AG04449 (cell line): ENCODE measurements around the gene GRPEL1.

Experiments used
- CTCF ChIA-PET: fragments of 350-600 bp; formaldehyde crosslinking; extraction: SDS; loops from one replicate; lab custom pipeline; 2021; ENCODE audit warnings: antibody characterized with exemption; lab: Yijun Ruan, JAX
- POLR2A ChIA-PET: fragments of 400-600, 350-600 bp; formaldehyde crosslinking; extraction: SDS; loops from one replicate; lab custom pipeline; 2020; ENCODE audit warnings: antibody characterized with exemption, inconsistent platforms; lab: Yijun Ruan, JAX
- DNase-seq: peaks from one replicate; pipeline ENCODE4 v3.0.0-alpha.2; 2010; ENCODE audit warnings: low read depth, low spot score
- H3K4me3 ChIP-seq: 2 replicates; pipeline ENCODE4 v1.5.1; 2011; ENCODE audit warnings: low read depth, mild to moderate bottlenecking, control low read depth, low read length
- CTCF ChIP-seq: IDR thresholded peaks from one replicate; pipeline ENCODE4 v1.5.1; 2011; ENCODE audit warnings: mild to moderate bottlenecking, moderate library complexity, low read length, control low read depth, inconsistent platforms; ENCODE audit not compliant: insufficient read depth; ENCODE audit errors: missing control alignments

Gene GRPEL1

GRCh38 chr4:7110546-7110945 lies 42.7 kb upstream of the GRPEL1 start:
- no peak for DNase-seq
- POLR2A ChIA-PET, result no interaction called here
- CTCF ChIA-PET, result interaction anchor here (1.3 to 1.5 kb wide), 2 partner anchors 9 to 40 kb away, joined by 3 to 4 read pairs; no protein-coding TSS in a partner anchor
- no peak overlapping the region for H3K4me3 ChIP-seq
- no peak for TF ChIP-seq CTCF

DNA sequence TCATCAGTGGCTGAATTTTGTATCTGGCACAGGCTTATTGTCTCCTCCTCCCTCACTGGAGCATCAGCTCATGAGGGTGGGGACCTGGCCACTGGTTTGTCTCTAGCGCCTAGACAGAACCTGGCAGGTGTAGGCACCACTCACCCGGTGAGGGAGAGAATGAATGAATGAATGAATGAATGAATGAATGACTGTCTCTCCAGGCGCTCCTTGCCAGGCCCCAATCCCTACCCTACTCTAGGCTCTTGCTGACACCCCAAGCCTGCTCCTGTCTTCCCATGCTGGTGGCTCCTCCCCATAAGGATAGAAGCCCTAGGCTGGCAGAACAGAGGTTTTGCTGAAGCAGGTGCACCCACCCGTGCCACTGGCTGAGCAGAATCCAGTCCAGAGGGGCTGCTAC lies 41.3 kb upstream of the GRPEL1 start:
- no peak overlapping the region for H3K4me3 ChIP-seq
- CTCF ChIA-PET, result no interaction called here
- TF ChIP-seq CTCF, result no peak
- POLR2A ChIA-PET, result no interaction called here
- DNase-seq, result no peak

GRCh38 chr4:7108660-7109059 lies 40.8 kb upstream of the GRPEL1 start:
- DNase-seq, result no peak
- TF ChIP-seq CTCF, result no peak
- ChIA-PET CTCF (no interaction called here), POLR2A (no interaction called here)
- H3K4me3 ChIP-seq, result no peak overlapping the region

DNA sequence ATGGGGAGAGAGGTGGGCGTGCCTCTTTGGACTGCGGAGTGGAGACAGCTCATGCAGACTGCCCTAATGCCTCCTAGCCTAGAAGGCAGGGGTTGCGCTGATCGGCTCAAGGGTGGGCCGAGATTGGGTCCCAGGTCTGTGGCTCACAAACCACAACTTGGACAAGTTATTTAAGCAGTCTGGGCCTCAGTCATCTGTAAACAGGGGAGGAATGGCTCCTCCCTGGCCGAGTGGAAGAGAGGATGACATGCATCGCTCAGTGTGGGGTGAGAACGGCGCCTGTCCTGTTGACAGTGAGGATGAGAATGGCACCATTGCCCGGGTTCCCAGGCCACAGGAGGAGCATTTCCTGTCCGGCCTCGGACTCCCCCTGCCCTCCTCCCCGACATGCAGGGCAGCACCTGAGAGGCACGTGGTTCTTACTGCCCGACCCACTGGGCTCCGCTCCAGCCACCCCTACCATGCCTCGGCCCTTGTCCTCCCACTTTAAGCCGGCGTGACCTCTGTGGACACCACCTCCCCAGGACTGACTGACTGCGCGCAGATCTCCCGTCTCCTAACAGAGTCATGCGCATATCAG lies 40.3 kb upstream of the GRPEL1 start:
- CTCF ChIA-PET, result interaction anchor here (1.5 kb wide), 1 partner anchor 86 kb away, joined by 4 read pairs; no protein-coding TSS in a partner anchor

GRCh38 chr4:7107166-7107905 lies 39.5 kb upstream of the GRPEL1 start:
- no peak for DNase-seq
- no peak overlapping the region for H3K4me3 ChIP-seq
- TF ChIP-seq CTCF, result no peak
- ChIA-PET CTCF (interaction anchor here (1.5 kb wide), 1 partner anchor 87 kb away, joined by 4 read pairs; no protein-coding TSS in a partner anchor), POLR2A (no interaction called here)

More for the DNA sequence above, 40.3 kb upstream of the GRPEL1 start:
- TF ChIP-seq CTCF, result no peak
- no peak overlapping the region for H3K4me3 ChIP-seq
- POLR2A ChIA-PET, result no interaction called here
- DNase-seq, result no peak

- POLR2A ChIA-PET, result no interaction called here
Observed at GRCh38 chr4:7105276-7105675, 37.4 kb upstream of the GRPEL1 start.

More at GRCh38 chr4:7105276-7105675, 37.4 kb upstream of the GRPEL1 start:
- no peak for TF ChIP-seq CTCF
- CTCF ChIA-PET, result interaction anchor here (1.6 kb wide), 1 partner anchor 29 kb away, joined by 4 read pairs; no protein-coding TSS in a partner anchor
- no peak overlapping the region for H3K4me3 ChIP-seq
- DNase-seq, result no peak
